IMR-90 (cell line): ENCODE measurements around the gene EPN1. TPM values are rescaled to one million over a fixed set of nuclear protein-coding genes. Genes with fewer than 3 reads are reported as not detected.

Experiments
- ATAC-seq: fragments of 200-7000 bp; cut with Tn5 transposase; 2 replicates; pipeline ENCODE4 v1.9.1; 2020; ENCODE audit warnings: low read depth, mild to moderate bottlenecking, moderate library complexity
- BruUV-seq: library from RNA; stranded (reverse); fragments of 400-500 nt; replicated peaks from 2 replicates; lab custom pipeline; 2021; lab: Mats Ljungman, UMichigan
- CTCF ChIA-PET: fragments of 300-600 bp; formaldehyde crosslinking; extraction: SDS; loops from one replicate; lab custom pipeline; 2021; ENCODE audit warnings: antibody characterized with exemption; lab: Yijun Ruan, JAX
- POLR2A ChIA-PET: fragments of 300-600 bp; sonication (Branson Sonifier 250); formaldehyde crosslinking; loops from one replicate; lab custom pipeline; 2022; ENCODE audit warnings: antibody characterized with exemption; ENCODE audit not compliant: unreplicated experiment; lab: Charles Lee
- DNase-seq: peaks from one replicate; pipeline ENCODE4 v3.0.0; 2013
- H2AFZ ChIP-seq: replicated peaks from 2 replicates; pipeline ENCODE3; 2013; ENCODE audit warnings: low read length, mild to moderate bottlenecking; ENCODE audit not compliant: poor library complexity
- H2AK5ac ChIP-seq: 2 replicates; pipeline ENCODE4 v1.6.1; 2013; ENCODE audit warnings: low read depth, low read length, inconsistent platforms
- H2AK9ac ChIP-seq: replicated peaks from 2 replicates; pipeline ENCODE3; 2013; ENCODE audit warnings: mild to moderate bottlenecking, low read depth, low read length, moderate library complexity; ENCODE audit not compliant: poor library complexity
- H2BK120ac ChIP-seq: 2 replicates; pipeline ENCODE4 v1.6.1; 2013; ENCODE audit warnings: low read depth, low read length, inconsistent platforms
- H2BK15ac ChIP-seq: 3 replicates; pipeline ENCODE4 v1.6.1; 2013; ENCODE audit warnings: low read depth, low read length, inconsistent platforms
- H2BK20ac ChIP-seq: 2 replicates; pipeline ENCODE4 v1.6.1; 2013; ENCODE audit warnings: low read depth, mild to moderate bottlenecking, inconsistent platforms, low read length, moderate library complexity
- H2BK5ac ChIP-seq: 2 replicates; pipeline ENCODE4 v1.6.1; 2013; ENCODE audit warnings: mild to moderate bottlenecking, low read depth, low read length, inconsistent platforms; ENCODE audit not compliant: poor library complexity, severe bottlenecking
- H3K14ac ChIP-seq: replicated peaks from 2 replicates; pipeline ENCODE4 v1.6.1; 2013; ENCODE audit warnings: low read depth, low read length, inconsistent platforms
- H3K18ac ChIP-seq: 2 replicates; pipeline ENCODE4 v1.6.1; 2013; ENCODE audit warnings: low read depth, low read length, control low read depth
- H3K23ac ChIP-seq: 2 replicates; pipeline ENCODE4 v1.6.1; 2013; ENCODE audit warnings: low read depth, low read length, inconsistent platforms
- H3K27ac ChIP-seq: 2 replicates; pipeline ENCODE4 v1.5.1; 2013; ENCODE audit warnings: mild to moderate bottlenecking, control low read depth, low read length; ENCODE audit not compliant: insufficient read depth
- H3K27me3 ChIP-seq: 2 replicates; pipeline ENCODE4 v1.6.1; 2013; ENCODE audit warnings: low read length; ENCODE audit not compliant: control insufficient read depth, insufficient read depth
- H3K36me3 ChIP-seq: 2 replicates; pipeline ENCODE4 v1.6.1; 2013; ENCODE audit warnings: low read length, mixed read lengths; ENCODE audit not compliant: control insufficient read depth, insufficient read depth
- H3K4ac ChIP-seq: 2 replicates; pipeline ENCODE4 v1.6.1; 2013; ENCODE audit warnings: low read depth, low read length, inconsistent platforms
- H3K4me1 ChIP-seq: 2 replicates; pipeline ENCODE4 v1.6.1; 2013; ENCODE audit warnings: low read length, mixed read lengths; ENCODE audit not compliant: control insufficient read depth, insufficient read depth
- H3K4me2 ChIP-seq: 2 replicates; pipeline ENCODE4 v1.6.1; 2013; ENCODE audit warnings: low read depth, mild to moderate bottlenecking, control low read depth, low read length, moderate library complexity
- H3K4me3 ChIP-seq: 2 replicates; pipeline ENCODE4 v1.5.1; 2013; ENCODE audit warnings: low read depth, mild to moderate bottlenecking, control low read depth, low read length, moderate library complexity; ENCODE audit not compliant: insufficient read depth
- H3K56ac ChIP-seq: 2 replicates; pipeline ENCODE4 v1.6.1; 2013; ENCODE audit warnings: low read length, inconsistent platforms; ENCODE audit not compliant: insufficient read depth; ENCODE audit errors: extremely low read depth
- H3K79me1 ChIP-seq, 2 experiments: 2 replicates each; pipeline ENCODE4 v1.6.1; 2013; ENCODE audit warnings: low read length in 2 of 2, inconsistent platforms in 1 of 2, low read depth in 1 of 2
- H3K9ac ChIP-seq: 2 replicates; pipeline ENCODE4 v1.6.1; 2013; ENCODE audit warnings: low read depth, low read length, control low read depth
- H3K9me1 ChIP-seq: 2 replicates; pipeline ENCODE4 v1.6.1; 2013; ENCODE audit warnings: low read length, inconsistent platforms; ENCODE audit not compliant: insufficient read depth
- H3K9me3 ChIP-seq: 2 replicates; pipeline ENCODE4 v1.6.1; 2013; ENCODE audit warnings: low read length; ENCODE audit not compliant: control insufficient read depth, insufficient read depth
- H4K20me1 ChIP-seq: 2 replicates; pipeline ENCODE4 v1.6.1; 2013; ENCODE audit warnings: low read length, inconsistent platforms; ENCODE audit not compliant: insufficient read depth
- H4K5ac ChIP-seq: 2 replicates; pipeline ENCODE4 v1.6.1; 2013; ENCODE audit warnings: mild to moderate bottlenecking, low read depth, low read length, control low read depth
- H4K8ac ChIP-seq, 2 experiments: 2 replicates each; pipeline ENCODE4 v1.6.1; 2013; ENCODE audit warnings: low read depth in 2 of 2, low read length in 2 of 2, control low read depth in 1 of 2, inconsistent platforms in 1 of 2
- H4K91ac ChIP-seq: 2 replicates; pipeline ENCODE4 v1.6.1; 2013; ENCODE audit warnings: low read depth, low read length, inconsistent platforms; ENCODE audit not compliant: insufficient read depth
- BHLHE40 ChIP-seq: fragments of 150-350 bp; IDR thresholded peaks from 2 replicates; pipeline ENCODE4 v1.6.1; 2016; ENCODE audit warnings: mild to moderate bottlenecking, low read depth, low read length
- CEBPB ChIP-seq: IDR thresholded peaks from 2 replicates; pipeline ENCODE4 v1.6.1; 2012; ENCODE audit warnings: low read depth, low read length, improper control_type of control experiment
- CHD1 ChIP-seq: IDR thresholded peaks from 2 replicates; pipeline ENCODE4 v1.6.1; 2012; ENCODE audit warnings: low read depth, low read length, improper control_type of control experiment
- CTCF ChIP-seq: conservative IDR thresholded peaks from 2 replicates; pipeline ENCODE4 v1.5.1; 2012; ENCODE audit warnings: mild to moderate bottlenecking, low read depth, low read length, improper control_type of control experiment
- MAFK ChIP-seq: IDR thresholded peaks from 2 replicates; pipeline ENCODE4 v1.6.1; 2012; ENCODE audit warnings: low read depth, low read length, improper control_type of control experiment
- MAZ ChIP-seq: IDR thresholded peaks from 2 replicates; pipeline ENCODE4 v1.6.1; 2012; ENCODE audit warnings: low read depth, mild to moderate bottlenecking, low read length, improper control_type of control experiment, moderate library complexity, borderline replicate concordance
- MXI1 ChIP-seq: IDR thresholded peaks from 2 replicates; pipeline ENCODE4 v1.6.1; 2012; ENCODE audit warnings: low read depth, mild to moderate bottlenecking, low read length, moderate library complexity, borderline replicate concordance
- POLR2A ChIP-seq: IDR thresholded peaks from 2 replicates; pipeline ENCODE4 v1.6.1; 2012; ENCODE audit warnings: mild to moderate bottlenecking, low read depth, low read length
- RAD21 ChIP-seq: IDR thresholded peaks from 2 replicates; pipeline ENCODE4 v1.6.1; 2012; ENCODE audit warnings: low read length, improper control_type of control experiment
- WGBS, 2 experiments: methylation state at CpG; one replicate each; pipeline versions ENCODE4 v1.1.5 to v1.1.7; 2013; ENCODE audit warnings: missing lambda C conversion rate in 2 of 2; ENCODE audit not compliant: insufficient read length in 1 of 2; ENCODE audit errors: extremely low coverage in 2 of 2; 5-methylcytosine and 5-hydroxymethylcytosine counted together
- dilution Hi-C: fragments of 300-500 bp; cut with HindIII; formaldehyde crosslinking; loops from one replicate; pipeline ENCODE4 v1.14.3; 2018; ENCODE audit warnings: low sequenced_read_pairs; ENCODE audit not compliant: unreplicated experiment
- in situ Hi-C: fragments of 300-500 bp; cut with MboI; formaldehyde crosslinking; loops from 3 replicates; pipeline ENCODE4 v1.14.3; 2019; ENCODE audit warnings: low sequenced_read_pairs, inconsistent platforms, mixed read lengths
- intact Hi-C: fragments of 100-400 bp; cut with micrococcal nuclease; formaldehyde crosslinking; loops from 2 replicates; pipeline ENCODE4 v1.10.0; 2022
- polyA plus RNA-seq, 3 experiments: library from polyadenylated mRNA; depleted of rRNA; stranded (reverse); fragments of >200 nt; gene quantifications; 2 replicates each; pipeline ENCODE4 v1.2.3, GENCODE V29; 2012; ENCODE audit warnings: low replicate concordance in 1 of 3
- total RNA-seq: library from RNA; depleted of rRNA; stranded (reverse); fragments of >200 nt; gene quantifications from 2 replicates; pipeline ENCODE4 v1.2.3, GENCODE V29; 2012
- TF ChIP-seq, protein P1 (sequence below): fragments of 150-350 bp; IDR thresholded peaks from 2 replicates; pipeline ENCODE4 v1.6.1; 2017; ENCODE audit warnings: mild to moderate bottlenecking, antibody characterized with exemption, low read length, low read depth

EPN1 gene
- total and polyA plus RNA-seq, 2 of the 4 experiments (the other 2 are of a cell fraction) = 19.0 to 122 TPM

DNA sequence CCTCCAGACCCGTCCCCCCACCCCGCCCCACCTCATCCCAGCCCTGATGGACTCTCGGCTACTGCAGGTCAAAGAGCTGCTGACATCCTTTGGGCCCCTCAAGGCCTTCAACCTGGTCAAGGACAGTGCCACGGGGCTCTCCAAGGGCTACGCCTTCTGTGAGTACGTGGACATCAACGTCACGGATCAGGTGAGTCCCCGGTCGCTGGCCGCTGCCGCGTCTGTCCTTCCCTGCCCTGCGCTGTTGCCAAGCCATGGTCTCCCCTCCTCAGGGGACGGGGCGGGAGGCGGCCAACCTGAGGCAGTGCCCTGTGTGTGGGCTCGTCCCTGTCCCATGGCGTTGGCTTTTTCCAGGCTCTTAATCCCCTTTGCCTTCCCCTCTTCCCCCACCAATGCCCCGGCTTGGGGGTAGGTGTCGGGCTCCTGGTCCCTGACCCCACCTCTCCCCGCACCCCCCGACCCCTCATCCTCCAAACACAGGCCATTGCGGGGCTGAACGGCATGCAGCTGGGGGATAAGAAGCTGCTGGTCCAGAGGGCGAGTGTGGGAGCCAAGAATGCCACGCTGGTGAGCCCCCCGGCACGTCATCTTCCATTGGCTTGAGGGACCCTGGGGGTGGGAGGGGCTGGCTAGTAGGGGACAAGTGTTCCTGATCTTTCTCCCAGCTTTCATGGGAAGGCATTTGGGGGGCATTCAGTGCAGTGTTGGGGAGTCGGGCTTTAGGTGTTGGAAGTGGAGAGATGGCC lies 6.2 kb upstream of the EPN1 start (continued):
- no peak for TF ChIP-seq MXI1

DNA sequence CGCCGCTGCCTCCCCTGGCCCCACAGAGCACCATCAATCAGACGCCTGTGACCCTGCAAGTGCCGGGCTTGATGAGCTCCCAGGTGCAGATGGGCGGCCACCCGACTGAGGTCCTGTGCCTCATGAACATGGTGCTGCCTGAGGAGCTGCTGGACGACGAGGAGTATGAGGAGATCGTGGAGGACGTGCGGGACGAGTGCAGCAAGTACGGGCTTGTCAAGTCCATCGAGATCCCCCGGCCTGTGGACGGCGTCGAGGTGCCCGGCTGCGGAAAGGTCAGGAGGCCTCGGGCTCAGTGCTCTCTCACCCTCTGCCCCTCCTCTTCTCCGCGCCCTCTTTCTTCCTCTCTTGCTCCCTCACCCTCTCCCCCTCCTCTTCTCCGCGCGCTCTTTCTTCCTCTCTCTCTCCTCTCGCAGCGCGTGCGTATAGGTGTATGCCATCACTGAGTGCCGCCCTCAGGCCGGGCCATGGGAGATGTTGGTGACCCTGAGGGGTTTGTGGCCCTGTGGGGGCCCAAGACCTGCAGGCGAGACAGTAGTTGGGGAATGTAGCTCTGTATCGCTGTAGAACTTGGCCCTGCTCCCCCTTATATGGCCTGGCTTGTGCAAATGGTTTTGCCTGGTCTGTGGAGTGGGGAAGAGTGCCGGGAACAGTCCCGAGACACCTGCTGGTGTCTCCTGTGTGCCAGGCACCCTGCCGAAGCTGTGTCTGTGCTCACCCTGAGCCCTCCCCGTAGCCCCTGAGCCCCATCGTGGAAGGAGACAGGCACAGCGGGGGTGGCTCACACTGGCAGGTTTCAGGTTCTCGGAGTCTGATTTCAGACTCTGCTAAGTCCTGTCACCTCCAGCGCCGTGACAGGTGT lies 5.4 kb upstream of the EPN1 start:
- Histone ChIP-seq H2BK20ac (no peak overlapping the region), H2AK9ac (peak overlapping the region; percentile 7), H3K4me3 (no peak overlapping the region), H4K91ac (no peak overlapping the region), H3K36me3 (peaks cover 58% of the 10 kb centered on the region), H2BK5ac (no peak overlapping the region), H3K4me2 (no peak overlapping the region), H3K9me3 (no peaks in the 10 kb centered on the region), H3K23ac (no peak overlapping the region), H3K9ac (no peak overlapping the region), H3K27me3 (no peaks in the 10 kb centered on the region), H3K4ac (no peak overlapping the region), H2AFZ (no peak overlapping the region), H3K79me1 (peaks cover 19 to 53% of the 10 kb centered on the region in 2 experiments), H3K4me1 (0 out of 2 replicates have a peak, but pooled peaks cover 2% of the 10 kb centered on the region), H3K56ac (no peak overlapping the region), H3K9me1 (no peaks in the 10 kb centered on the region), H2BK15ac (no peak overlapping the region), H2BK120ac (no peak overlapping the region), H2AK5ac (no peak overlapping the region), H3K18ac (no peak overlapping the region), H3K14ac (no peak overlapping the region), H4K8ac (no peak overlapping the region), H4K20me1 (peaks cover 78% of the 10 kb centered on the region), H4K5ac (no peak overlapping the region), H3K27ac (no peak overlapping the region)
- WGBS, 2 experiments = 91 to 100% methylated on average over 3 to 11 of the region's 43 CpGs
- in situ Hi-C loops (loop anchor here (25.0 kb wide), 2 partner anchors 1207 to 1532 kb away; partner anchors contain the start of genes CDC42EP5, CNOT3 and LENG9), intact Hi-C loops (no loop called here), dilution Hi-C loops (no loop called here)
- BruUV-seq = no TSS peak
- ATAC-seq = no peak
- CTCF ChIA-PET = no interaction called here
- DNase-seq = no peak
- no peak for TF ChIP-seq POLR2A
- no peak for TF ChIP-seq CEBPB
- TF ChIP-seq MAFK = no peak
- TF ChIP-seq BHLHE40 = no peak
- TF ChIP-seq MAZ = no peak
- TF ChIP-seq, protein P1, sequence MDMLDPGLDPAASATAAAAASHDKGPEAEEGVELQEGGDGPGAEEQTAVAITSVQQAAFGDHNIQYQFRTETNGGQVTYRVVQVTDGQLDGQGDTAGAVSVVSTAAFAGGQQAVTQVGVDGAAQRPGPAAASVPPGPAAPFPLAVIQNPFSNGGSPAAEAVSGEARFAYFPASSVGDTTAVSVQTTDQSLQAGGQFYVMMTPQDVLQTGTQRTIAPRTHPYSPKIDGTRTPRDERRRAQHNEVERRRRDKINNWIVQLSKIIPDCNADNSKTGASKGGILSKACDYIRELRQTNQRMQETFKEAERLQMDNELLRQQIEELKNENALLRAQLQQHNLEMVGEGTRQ = no peak
- no peak for TF ChIP-seq CTCF
- TF ChIP-seq RAD21 = no peak
- no peak for TF ChIP-seq CHD1
- POLR2A ChIA-PET = no interaction called here
